Endothelial cell of umbilical vein (primary cell): Measurements from ENCODE around the gene GPR37L1. TPM values are rescaled to one million over a fixed set of nuclear protein-coding genes. Genes with fewer than 3 reads are reported as not detected.

Source experiments
- BruUV-seq: library from RNA; stranded (reverse); fragments of 400-500 nt; replicated peaks from 2 replicates; lab custom pipeline; 2021; lab: Mats Ljungman, UMichigan
- CTCF ChIA-PET: fragments of 300-600, 350-600 bp; sonication (Branson Sonifier 250); formaldehyde crosslinking; loops from one replicate; lab custom pipeline; 2021; ENCODE audit warnings: antibody characterized with exemption, inconsistent platforms; lab: Charles Lee
- POLR2A ChIA-PET: fragments of 300-600, 350-600 bp; sonication (Branson Sonifier 250); formaldehyde crosslinking; loops from one replicate; lab custom pipeline; 2021; ENCODE audit warnings: antibody characterized with exemption, inconsistent platforms; lab: Charles Lee
- DNase-seq: peaks from one replicate; pipeline ENCODE4 v3.0.0-alpha.2; 2011; ENCODE audit warnings: low read depth, low spot score
- FAIRE-seq: peaks from 2 replicates; lab custom pipeline; 2011; peaks lifted over from hg19 to GRCh38; lab: Jason Lieb, UNC
- H2AFZ ChIP-seq: 2 replicates; pipeline ENCODE4 v1.6.0; 2012; ENCODE audit warnings: low read depth, low read length, control low read depth, inconsistent platforms
- H3K27ac ChIP-seq: 2 replicates; pipeline ENCODE4 v1.5.1; 2011; ENCODE audit warnings: low read depth, mild to moderate bottlenecking, control low read depth, low read length, moderate library complexity; ENCODE audit not compliant: insufficient read depth
- H3K27me3 ChIP-seq, 2 experiments: 2 replicates each; pipeline versions ENCODE4 v1.6.0 to v1.6.1; 2011; ENCODE audit warnings: low read length in 2 of 2, mixed read lengths in 1 of 2; ENCODE audit not compliant: control insufficient read depth in 2 of 2, insufficient read depth in 2 of 2
- H3K36me3 ChIP-seq, 2 experiments: 2 replicates in 1 of 2; 3 replicates in 1 of 2; pipeline ENCODE4 v1.5.1; 2011; ENCODE audit warnings: low read length in 2 of 2, mild to moderate bottlenecking in 1 of 2, moderate library complexity in 1 of 2; ENCODE audit not compliant: control insufficient read depth in 2 of 2, insufficient read depth in 2 of 2; ENCODE audit errors: extremely low read depth in 1 of 2
- H3K4me1 ChIP-seq: 3 replicates; pipeline ENCODE4 v1.5.1; 2011; ENCODE audit warnings: mild to moderate bottlenecking, low read length; ENCODE audit not compliant: control insufficient read depth, insufficient read depth; ENCODE audit errors: extremely low read depth
- H3K4me2 ChIP-seq: 2 replicates; pipeline ENCODE4 v1.6.1; 2011; ENCODE audit warnings: low read length, control low read depth, mixed read lengths; ENCODE audit not compliant: insufficient read depth
- H3K4me3 ChIP-seq, 3 experiments: fragments of 200-600 bp in 1 of 3; sonication (generic), shearing (Covaris generic) in 1 of 3; replicated peaks in 1 of 3; 2 replicates each; pipeline ENCODE4 v1.5.1; 2011 to 2016; ENCODE audit warnings: control low read depth in 3 of 3, low read length in 3 of 3, mild to moderate bottlenecking in 2 of 3, inconsistent platforms in 1 of 3, low read depth in 1 of 3, moderate library complexity in 1 of 3; ENCODE audit not compliant: insufficient read depth in 1 of 3
- H3K79me2 ChIP-seq: 2 replicates; pipeline ENCODE4 v1.6.0; 2012; ENCODE audit warnings: low read length, inconsistent platforms; ENCODE audit not compliant: control insufficient read depth, insufficient read depth
- H3K9ac ChIP-seq: replicated peaks from 2 replicates; pipeline ENCODE3; 2011; ENCODE audit warnings: low read length, control low read depth; ENCODE audit not compliant: insufficient read depth; ENCODE audit errors: extremely low read depth
- H3K9me1 ChIP-seq: replicated peaks from 3 replicates; pipeline ENCODE4 v1.6.0; 2011; ENCODE audit warnings: mild to moderate bottlenecking, low read length; ENCODE audit not compliant: control insufficient read depth, insufficient read depth; ENCODE audit errors: extremely low read depth
- H3K9me3 ChIP-seq: replicated peaks from 2 replicates; pipeline ENCODE4 v1.5.1; 2012; ENCODE audit warnings: low read length, inconsistent platforms; ENCODE audit not compliant: control insufficient read depth, insufficient read depth
- H4K20me1 ChIP-seq: replicated peaks from 2 replicates; pipeline ENCODE3; 2011; ENCODE audit warnings: mild to moderate bottlenecking, low read length; ENCODE audit not compliant: control insufficient read depth, insufficient read depth; ENCODE audit errors: extremely low read depth
- CTCF ChIP-seq, 2 donors: IDR thresholded peaks; 1 replicate in 1 of 2; 2 replicates in 1 of 2; pipeline ENCODE4 v1.5.1; 2011; ENCODE audit warnings: low read length in 2 of 2, mild to moderate bottlenecking in 2 of 2, moderate library complexity in 2 of 2, control low read depth in 1 of 2, inconsistent platforms in 1 of 2, low read depth in 1 of 2; ENCODE audit not compliant: insufficient read depth in 1 of 2; ENCODE audit errors: extremely low read depth in 1 of 2
- EZH2 ChIP-seq: IDR thresholded peaks from 2 replicates; pipeline ENCODE4 v1.6.1; 2012; ENCODE audit warnings: borderline replicate concordance, low read depth, mild to moderate bottlenecking, moderate library complexity, low read length, inconsistent platforms; ENCODE audit not compliant: severe bottlenecking
- FOS ChIP-seq: IDR thresholded peaks from 2 replicates; pipeline ENCODE4 v1.6.1; 2011; ENCODE audit warnings: mild to moderate bottlenecking, low read length, moderate library complexity, borderline replicate concordance; ENCODE audit not compliant: insufficient read depth
- GATA2 ChIP-seq: IDR thresholded peaks from 2 replicates; pipeline ENCODE4 v1.7.0; 2011; ENCODE audit warnings: low read depth, mild to moderate bottlenecking, moderate library complexity, mixed read lengths, low read length; ENCODE audit not compliant: insufficient read length, insufficient read depth
- JUN ChIP-seq: IDR thresholded peaks from 2 replicates; pipeline ENCODE4 v1.6.1; 2011; ENCODE audit warnings: borderline replicate concordance, low read depth; ENCODE audit not compliant: insufficient read length, insufficient read depth
- MAX ChIP-seq: IDR thresholded peaks from 2 replicates; pipeline ENCODE4 v1.6.1; 2011; ENCODE audit not compliant: insufficient read depth, insufficient read length
- MYC ChIP-seq: IDR thresholded peaks from one replicate; pipeline ENCODE4 v1.6.1; 2011; ENCODE audit warnings: mild to moderate bottlenecking, low read depth, low read length
- POLR2A ChIP-seq: IDR thresholded peaks from 2 replicates; pipeline ENCODE4 v1.6.1; 2012; ENCODE audit warnings: low read depth, mild to moderate bottlenecking, control low read depth, low read length
- POLR2AphosphoS5 ChIP-seq: IDR thresholded peaks from 2 replicates; pipeline ENCODE4 v1.6.1; 2012; ENCODE audit warnings: low read depth, mild to moderate bottlenecking, control low read depth, low read length, moderate library complexity; ENCODE audit not compliant: insufficient read depth
- dilution Hi-C: fragments of 300-500 bp; cut with MboI; formaldehyde crosslinking; loops from one replicate; pipeline ENCODE4 v1.15.0; 2019; ENCODE audit warnings: low sequenced_read_pairs; ENCODE audit not compliant: extremely low pct_ligation_motif_present
- intact Hi-C: fragments of 100-400 bp; cut with micrococcal nuclease; formaldehyde crosslinking; loops from one replicate; pipeline ENCODE4 v1.10.0; 2022
- polyA plus RNA-seq, 4 experiments: library from polyadenylated mRNA; depleted of rRNA in 3 of 4; stranded (reverse) in 3 of 4; unstranded in 1 of 4; fragments of >200 nt; gene quantifications; 2 replicates each; pipeline versions ENCODE4 v1.2.1 to v1.2.3, GENCODE V29; 2011 to 2012; ENCODE audit warnings: missing spikeins in 1 of 4
- total RNA-seq: library from RNA; stranded (reverse); gene quantifications from 2 replicates; pipeline ENCODE4 v1.2.3, GENCODE V29; 2021

GPR37L1 gene
- total and polyA plus RNA-seq, 2 donors (not counting 3 experiments of a cell fraction or from before 2014, with no cell fraction given) = not detected

- Histone ChIP-seq H3K9me1 (no peaks in the 10 kb centered on the region), H3K79me2 (no peaks in the 10 kb centered on the region), H3K9ac (no peak overlapping the region), H2AFZ (no peak overlapping the region), H3K4me1 (no peaks in the 10 kb centered on the region), H3K27ac (no peak overlapping the region), H3K36me3 (no peaks in the 10 kb centered on the region), H3K4me3 (no peak overlapping the region), H3K9me3 (no peaks in the 10 kb centered on the region), H4K20me1 (no peaks in the 10 kb centered on the region), H3K4me2 (no peak overlapping the region), H3K27me3 (no peaks in the 10 kb centered on the region)
- no TSS peak for BruUV-seq
- POLR2A ChIA-PET = no interaction called here
- no peak for FAIRE-seq
- no peak for DNase-seq
- intact Hi-C loops = no loop called here
- dilution Hi-C loops = no loop called here
- CTCF ChIA-PET = interaction anchor here (1.1 kb wide), 1 partner anchor 11 kb away, joined by 6 read pairs; no protein-coding TSS in a partner anchor
- TF ChIP-seq POLR2A (no peak), EZH2 (no peak), POLR2AphosphoS5 (no peak), CTCF (IDR thresholded peaks at IDR 0.05; ENCODE audit: extremely low read depth in 1 of 2, insufficient read depth in 1 of 2, low read depth in 1 of 2, low read length in 2 of 2) (no peak), MYC (no peak), MAX (no peak), FOS (no peak), JUN (no peak), GATA2 (no peak)
Observed at GRCh38 chr1:202165267-202165941, 42.7 kb downstream of the GPR37L1 start.
